ENCODE results near the gene HJV. TPM values are rescaled to one million over a fixed set of nuclear protein-coding genes. Genes with fewer than 3 reads are reported as not detected.

Gene HJV
- total and polyA plus RNA-seq, 2 of the 8 experiments (the other 6 are each of a cell fraction or from before 2014, with no cell fraction given): 0.32 to 0.70 TPM

DNA sequence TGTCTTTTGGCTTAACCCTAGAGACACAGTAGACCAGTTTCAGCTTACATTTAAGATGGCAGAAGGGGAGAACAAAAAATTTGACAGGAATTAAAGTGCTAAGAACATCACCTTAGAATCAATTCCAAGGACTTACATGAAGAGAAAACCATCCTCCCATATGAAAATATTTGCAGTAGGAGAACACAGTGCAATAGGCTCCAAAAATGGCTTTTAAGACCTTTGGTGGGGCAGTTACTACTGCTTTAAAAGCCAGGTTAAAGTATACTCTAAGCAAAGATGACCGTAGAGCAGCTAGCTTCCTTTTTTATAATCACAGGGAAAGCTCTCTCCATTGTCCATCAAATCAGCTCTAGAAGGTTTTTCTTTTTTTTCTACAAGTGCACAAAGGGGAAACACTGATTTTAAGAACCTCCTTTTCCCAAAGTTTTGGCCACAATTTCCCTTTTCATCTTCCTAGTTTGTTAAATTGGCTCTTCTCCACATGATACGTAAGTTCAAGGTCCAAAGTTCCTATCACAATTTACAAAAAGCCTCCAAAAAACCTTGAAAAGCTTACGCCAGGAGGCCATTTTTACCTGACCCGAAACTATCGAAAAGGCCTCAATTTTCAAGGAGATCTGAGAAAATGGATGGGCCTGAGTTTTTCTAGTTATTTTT lies 28.4 kb downstream of the HJV start (continued):
- TF ChIP-seq SP2 (IDR thresholded peaks at IDR 0.05; ENCODE audit: low read length) (no peak), BCL11A (IDR thresholded peaks at IDR 0.05; ENCODE audit: low read depth in 2 of 2, low read length in 2 of 2) (no peak), CREB1 (IDR thresholded peaks at IDR 0.05) (no peak), RNF2 (IDR thresholded peaks at IDR 0.05; ENCODE audit: borderline replicate concordance, low read depth, low read length, missing control alignments, poor library complexity, severe bottlenecking) (no peak), RFX5 (IDR thresholded peaks at IDR 0.05; ENCODE audit: borderline replicate concordance, low read depth, low read length) (no peak)
